GM12892 (cell line): ENCODE data around the gene STRIP2.

ENCODE experiments used
- POLR2A ChIP-seq: IDR thresholded peaks from 2 replicates; pipeline ENCODE4 v1.6.1; 2011; ENCODE audit warnings: low read depth, low read length, control low read depth
- POLR2AphosphoS5 ChIP-seq: IDR thresholded peaks from 2 replicates; pipeline ENCODE4 v1.6.1; 2011; ENCODE audit warnings: low read depth, low read length, control low read depth
- TAF1 ChIP-seq: IDR thresholded peaks from 2 replicates; pipeline ENCODE4 v1.6.1; 2011; ENCODE audit warnings: low read depth, mild to moderate bottlenecking, control low read depth, low read length, borderline replicate concordance

- TF ChIP-seq TAF1, result no peak
- TF ChIP-seq POLR2AphosphoS5, result no peak
- TF ChIP-seq POLR2A, result no peak
Measured at GRCh38 chr7:129394982-129395914, 39.0 kb upstream of the STRIP2 start.
